ENCODE measurements around the gene KLHL26.

KLHL26 gene

GRCh38 chr19:18613589-18614234 is 23.1 kb upstream of the KLHL26 start:
- DNase-seq = no peak

- no peak for DNase-seq
Observed at GRCh38 chr19:18616023-18616422, 20.8 kb upstream of the KLHL26 start.

- DNase-seq = no peak
Observed at GRCh38 chr19:18617562-18617961, 19.3 kb upstream of the KLHL26 start.

- DNase-seq = no peak
Observed at GRCh38 chr19:18618236-18618635, 18.6 kb upstream of the KLHL26 start.

- no peak for DNase-seq
Observed at GRCh38 chr19:18620311-18620710, 16.5 kb upstream of the KLHL26 start.

GRCh38 chr19:18620902-18621301 is 15.9 kb upstream of the KLHL26 start:
- DNase-seq = no peak

GRCh38 chr19:18626906-18627305 is 9.9 kb upstream of the KLHL26 start:
- no peak for DNase-seq

GRCh38 chr19:18629166-18630088 is 7.4 kb upstream of the KLHL26 start:
- DNase-seq = no peak

GRCh38 chr19:18633321-18633720 is 3.5 kb upstream of the KLHL26 start:
- no peak for DNase-seq

- DNase-seq = peak; percentile 34
Observed at GRCh38 chr19:18634612-18635297, 2.1 kb upstream of the KLHL26 start.

GRCh38 chr19:18635831-18636182 is 1.0 kb upstream of the KLHL26 start:
- no peak for DNase-seq

- peak; percentile 100 for DNase-seq
Observed at GRCh38 chr19:18636183-18636968, 452 bp upstream of the KLHL26 start.

GRCh38 chr19:18637673-18638630 is 1.1 kb downstream of the KLHL26 start:
- no peak for DNase-seq

- no peak for DNase-seq
Observed at GRCh38 chr19:18639706-18640243, 2.9 kb downstream of the KLHL26 start.

- DNase-seq = no peak
Observed at GRCh38 chr19:18644196-18645034, 7.6 kb downstream of the KLHL26 start.

- no peak for DNase-seq
Observed at GRCh38 chr19:18645035-18645511, 8.2 kb downstream of the KLHL26 start.

GRCh38 chr19:18646535-18647370 is 9.9 kb downstream of the KLHL26 start:
- DNase-seq = no peak

GRCh38 chr19:18647371-18647767 is 10.5 kb downstream of the KLHL26 start:
- DNase-seq = no peak

GRCh38 chr19:18647807-18648206 is 11.0 kb downstream of the KLHL26 start:
- DNase-seq = no peak
